MCF 10A (cell line): ENCODE measurements around the gene TICAM1. TPM values are rescaled to one million over a fixed set of nuclear protein-coding genes. Genes with fewer than 3 reads are reported as not detected.
A peak's percentile ranks its signal among the peaks of the same experiment; 100 is the strongest.

ENCODE experiments used
- BruUV-seq: library from RNA; stranded (reverse); fragments of 400-500 nt; replicated peaks from 2 replicates; lab custom pipeline; 2021; lab: Mats Ljungman, UMichigan
- CTCF ChIA-PET: fragments of 300-600 bp; sonication (Branson Sonifier 250); formaldehyde crosslinking; extraction: SDS; loops from one replicate; lab custom pipeline; 2021; ENCODE audit warnings: antibody characterized with exemption, inconsistent platforms; lab: Yijun Ruan, JAX
- POLR2A ChIA-PET: fragments of 300-600, 350-650 bp; sonication (Branson Sonifier 250); formaldehyde crosslinking; extraction: SDS; loops from one replicate; lab custom pipeline; 2020; ENCODE audit warnings: antibody characterized with exemption, inconsistent platforms; lab: Yijun Ruan, JAX
- DNase-seq: peaks from one replicate; pipeline ENCODE4 v3.0.0-alpha.2; 2018; ENCODE audit not compliant: unreplicated experiment
- H3K27ac Mint-ChIP-seq: one replicate; pipeline ENCODE4 v1.8.0; 2022; ENCODE audit warnings: mild to moderate bottlenecking, low read depth, mixed read lengths; ENCODE audit not compliant: unreplicated experiment
- H3K27me3 Mint-ChIP-seq: one replicate; pipeline ENCODE4 v1.8.0; 2022; ENCODE audit warnings: mixed read lengths; ENCODE audit not compliant: insufficient read depth, unreplicated experiment
- H3K36me3 Mint-ChIP-seq: one replicate; pipeline ENCODE4 v1.8.0; 2022; ENCODE audit warnings: mild to moderate bottlenecking, moderate library complexity, mixed read lengths; ENCODE audit not compliant: insufficient read depth, unreplicated experiment
- H3K4me1 Mint-ChIP-seq: one replicate; pipeline ENCODE4 v1.8.0; 2022; ENCODE audit warnings: mixed read lengths; ENCODE audit not compliant: insufficient read depth, unreplicated experiment
- H3K4me3 Mint-ChIP-seq: one replicate; pipeline ENCODE4 v1.8.0; 2022; ENCODE audit warnings: mild to moderate bottlenecking, moderate library complexity, mixed read lengths; ENCODE audit not compliant: unreplicated experiment
- H3K9me3 Mint-ChIP-seq: one replicate; pipeline ENCODE4 v1.8.0; 2022; ENCODE audit warnings: mixed read lengths; ENCODE audit not compliant: unreplicated experiment
- CTCF ChIP-seq: fragments of 200-600 bp; IDR thresholded peaks from one replicate; pipeline ENCODE4 v1.8.0; 2022; ENCODE audit warnings: antibody characterized with exemption, mild to moderate bottlenecking; ENCODE audit not compliant: unreplicated experiment
- intact Hi-C: fragments of 100-400 bp; cut with micrococcal nuclease; formaldehyde crosslinking; loops from 2 replicates; pipeline ENCODE4 v1.14.1; 2022
- total RNA-seq: library from RNA; stranded (reverse); gene quantifications from 2 replicates; pipeline ENCODE4 v1.2.3, GENCODE V29; 2022

The TICAM1 gene
- total RNA-seq, 1 experiment from 2014 or later = 25.6 TPM

DNA sequence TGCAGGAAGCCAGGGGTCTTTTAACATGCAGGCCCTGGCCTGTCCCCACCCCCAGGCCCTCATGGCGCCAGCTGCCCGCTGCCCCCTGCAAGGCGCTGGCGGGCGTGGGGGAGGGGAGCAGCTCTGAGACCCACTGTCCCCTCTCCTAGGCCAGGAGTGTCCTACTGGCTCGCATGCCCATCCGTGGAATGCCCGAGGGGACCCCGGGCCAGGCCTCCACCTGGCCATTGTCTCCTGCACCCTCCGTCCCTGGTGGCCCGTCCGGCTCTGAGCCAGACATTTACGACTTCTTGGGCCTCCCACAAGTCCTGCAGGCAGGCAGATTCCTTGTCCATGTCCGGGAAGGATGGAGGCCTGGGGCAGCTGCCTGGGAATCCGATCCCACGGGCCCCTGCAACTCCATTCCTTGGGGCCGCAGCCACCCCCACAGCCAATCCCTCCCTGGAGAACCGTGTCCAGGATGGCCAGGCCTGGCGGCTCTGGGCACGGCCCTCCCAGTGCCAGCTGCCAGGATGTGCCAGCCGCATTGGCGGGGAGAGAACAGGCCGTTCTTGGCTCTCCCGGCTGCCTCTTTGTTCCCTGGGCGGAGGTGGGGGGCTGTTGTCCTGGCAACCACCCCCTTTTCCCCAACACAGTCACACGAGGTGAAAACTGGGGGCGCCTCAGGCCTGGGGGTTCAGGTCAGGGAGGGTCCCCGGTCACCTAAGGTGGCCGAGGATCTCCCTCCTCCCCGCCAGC, 46.4 kb upstream of the TICAM1 start:
- no peak for TF ChIP-seq CTCF
- no TSS peak for BruUV-seq
- peak; percentile 22 for DNase-seq
- intact Hi-C loops = no loop called here
- Mint-ChIP-seq H3K4me3 (no peak overlapping the region), H3K4me1 (no peaks in the 10 kb centered on the region), H3K9me3 (no peaks in the 10 kb centered on the region), H3K27me3 (no peaks in the 10 kb centered on the region), H3K27ac (peak overlapping the region; percentile 63), H3K36me3 (no peaks in the 10 kb centered on the region)
- CTCF ChIA-PET = interaction anchor here (0.7 to 1.2 kb wide), 2 partner anchors 34 kb away, joined by 3 to 5 read pairs; no protein-coding TSS in a partner anchor
- POLR2A ChIA-PET = interaction anchor here (0.5 to 0.7 kb wide), 3 partner anchors 9 to 383 kb away, joined by 3 to 4 read pairs (median 3); no protein-coding TSS in a partner anchor

DNA sequence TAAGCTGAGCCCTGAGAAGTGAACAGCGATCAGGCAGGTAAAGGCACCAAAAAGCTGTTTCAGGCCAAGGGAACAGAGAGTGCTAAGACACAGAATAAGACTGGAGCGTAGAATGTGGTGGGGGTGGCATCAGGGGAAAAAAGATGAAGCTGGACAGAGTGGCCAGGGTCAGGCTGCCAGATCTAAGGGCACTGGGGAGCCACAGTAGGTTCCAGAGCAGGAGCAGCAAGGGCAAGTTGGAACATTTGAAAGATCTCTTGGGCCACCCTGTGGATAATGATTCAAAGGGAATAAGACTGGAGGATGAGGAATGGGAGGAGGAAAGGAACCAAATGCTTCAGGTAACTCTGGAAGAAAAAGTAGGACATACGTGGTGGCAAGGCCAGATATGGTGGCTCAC, 42.4 kb upstream of the TICAM1 start:
- H3K4me1 Mint-ChIP-seq = peaks cover 10% of the 10 kb centered on the region
- H3K4me3 Mint-ChIP-seq = no peak overlapping the region
- H3K9me3 Mint-ChIP-seq = no peaks in the 10 kb centered on the region
- BruUV-seq = no TSS peak
- no peaks in the 10 kb centered on the region for H3K27me3 Mint-ChIP-seq
- CTCF ChIA-PET = interaction anchor here (0.8 to 9.6 kb wide), 10 partner anchors 21 to 159 kb away, joined by 3 to 93 read pairs (median 6); partner anchors contain the start of gene ARRDC5
- POLR2A ChIA-PET = interaction anchor here (0.9 to 8.9 kb wide), 3 partner anchors 10 to 95 kb away, joined by 3 to 98 read pairs (median 4); partner anchors contain the start of gene KDM4B
- intact Hi-C loops = loop anchor here (2.0 kb wide), 1 partner anchor 15 kb away; no protein-coding TSS in a partner anchor
- no peaks in the 10 kb centered on the region for H3K36me3 Mint-ChIP-seq
- no peak overlapping the region for H3K27ac Mint-ChIP-seq
- TF ChIP-seq CTCF = no peak
- no peak for DNase-seq

DNA sequence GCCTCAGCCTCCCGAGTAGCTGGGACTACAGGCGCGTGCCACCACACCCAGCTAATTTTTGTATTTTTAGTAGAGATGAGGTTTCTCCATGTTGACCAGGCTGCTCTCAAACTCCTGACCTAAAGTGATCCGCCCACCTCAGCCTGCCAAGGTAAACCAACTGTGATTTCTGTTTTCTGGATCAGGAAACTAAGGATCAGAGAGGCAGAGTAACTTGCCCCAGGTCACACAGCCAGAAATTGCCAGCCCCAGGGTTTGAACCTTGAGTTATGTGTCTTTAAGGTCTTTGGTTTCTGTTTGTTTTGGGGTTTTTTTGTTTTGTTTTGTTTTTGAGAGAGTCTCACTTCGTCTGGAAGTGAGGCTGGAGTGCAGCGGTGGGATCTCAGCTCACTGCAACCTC, 40.2 kb upstream of the TICAM1 start:
- Mint-ChIP-seq H3K27ac (peak overlapping the region; percentile 63), H3K27me3 (no peaks in the 10 kb centered on the region), H3K4me1 (peaks cover 10% of the 10 kb centered on the region), H3K4me3 (peak overlapping the region; percentile 16), H3K36me3 (no peaks in the 10 kb centered on the region), H3K9me3 (no peaks in the 10 kb centered on the region)
- TF ChIP-seq CTCF = no peak
- ChIA-PET POLR2A (interaction anchor here (1.0 to 8.9 kb wide), 3 partner anchors 40 to 99 kb away, joined by 3 to 98 read pairs (median 8); no protein-coding TSS in a partner anchor), CTCF (interaction anchor here (0.6 to 9.6 kb wide), 14 partner anchors 12 to 750 kb away, joined by 3 to 93 read pairs (median 4); no protein-coding TSS in a partner anchor)
- intact Hi-C loops = loop anchor here (1.0 to 2.0 kb wide), 3 partner anchors 17 to 160 kb away; no protein-coding TSS in a partner anchor
- no peak for DNase-seq
- no TSS peak for BruUV-seq
